NCI-H2107 treated with DMSO at 0.1 percent for 48 hours (cell line): ENCODE measurements around the gene BTBD9.
"Not testable (repeated sequence)": the region's sequence is repeated elsewhere in the genome, so short reads cannot be mapped to it uniquely, and the experiment has no call there.

Source experiments
- DNase-seq: peaks from one replicate; lab custom pipeline; 2025; ENCODE audit not compliant: unreplicated experiment; lab: John Stamatoyannopoulos, UW

Gene BTBD9

GRCh38 chr6:38133932-38134703 is 505.6 kb downstream of the BTBD9 start:
- no peak for DNase-seq

GRCh38 chr6:38131527-38131965 is 508.2 kb downstream of the BTBD9 start:
- DNase-seq = no peak

- DNase-seq = no peak
These were observed 512.4 kb downstream of the BTBD9 start for GRCh38 chr6:38127284-38127683.

- DNase-seq = not testable (repeated sequence)
These were observed 515.4 kb downstream of the BTBD9 start for GRCh38 chr6:38124224-38124926.

- DNase-seq = no peak
These were observed 520.2 kb downstream of the BTBD9 start for GRCh38 chr6:38119516-38119915.

GRCh38 chr6:38118791-38119365 is 520.9 kb downstream of the BTBD9 start:
- no peak for DNase-seq
